ENCODE data around the gene MILR1. TPM values are rescaled to one million over a fixed set of nuclear protein-coding genes. Genes with fewer than 3 reads are reported as not detected.
A peak's percentile ranks its signal among the peaks of the same experiment; 100 is the strongest.

The MILR1 gene
- total RNA-seq, 1 donor from 2014 or later = 1.9 TPM

GRCh38 chr17:64410750-64411490 lies 38.0 kb upstream of the MILR1 start:
- H3K4me1 ChIP-seq (ENCODE audit: insufficient read depth, low read length) = peaks cover 6% of the 10 kb centered on the region
- H2AFZ ChIP-seq (ENCODE audit: low read depth, low read length) = no peak overlapping the region
- no peaks in the 10 kb centered on the region for H3K36me3 ChIP-seq (ENCODE audit: insufficient read depth, low read length)
- Mint-ChIP-seq H3K4me3 (ENCODE audit: unreplicated experiment) (no peak overlapping the region), H3K27me3 (ENCODE audit: low read depth, unreplicated experiment) (peaks cover 4% of the 10 kb centered on the region), H3K36me3 (ENCODE audit: low read depth, unreplicated experiment) (no peaks in the 10 kb centered on the region), H3K4me1 (ENCODE audit: low read depth, unreplicated experiment) (peaks cover 8% of the 10 kb centered on the region), H3K27ac (ENCODE audit: unreplicated experiment) (no peak overlapping the region), H3K9me3 (ENCODE audit: unreplicated experiment) (no peaks in the 10 kb centered on the region)
- no peak for TF ChIP-seq CTCF (IDR thresholded peaks at IDR 0.05; ENCODE audit: insufficient read depth, low read depth, low read length)
- no peak overlapping the region for H3K4me2 ChIP-seq (ENCODE audit: low read length)
- no peaks in the 10 kb centered on the region for H4K20me1 ChIP-seq (ENCODE audit: insufficient read depth, low read length)
- H3K9me3 ChIP-seq (ENCODE audit: insufficient read depth, low read depth, low read length) = no peaks in the 10 kb centered on the region
- no peaks in the 10 kb centered on the region for H3K79me2 ChIP-seq (ENCODE audit: insufficient read depth, low read length)
- H3K27ac ChIP-seq (ENCODE audit: low read depth, low read length) = no peak overlapping the region
- no peak overlapping the region for H3K9ac ChIP-seq (ENCODE audit: low read length)
- H3K27me3 ChIP-seq (ENCODE audit: insufficient read depth, low read length) = no peaks in the 10 kb centered on the region
- DNase-seq (ENCODE audit: low read depth) (no peak), FAIRE-seq (no peak)
- no peak overlapping the region for H3K4me3 ChIP-seq (ENCODE audit: insufficient read depth, low read depth, low read length)

GRCh38 chr17:64411999-64412771 lies 36.7 kb upstream of the MILR1 start:
- H3K36me3 Mint-ChIP-seq (ENCODE audit: low read depth, unreplicated experiment) = no peaks in the 10 kb centered on the region
- Histone ChIP-seq H3K9ac (ENCODE audit: low read length) (peak overlapping the region; percentile 42), H3K4me2 (ENCODE audit: low read length) (peak overlapping the region; percentile 83)

More at GRCh38 chr17:64411999-64412771, 36.7 kb upstream of the MILR1 start:
- no peak for TF ChIP-seq CTCF (IDR thresholded peaks at IDR 0.05; ENCODE audit: insufficient read depth, low read depth, low read length)
- no peak for TF ChIP-seq EZH2 (IDR thresholded peaks at IDR 0.05; ENCODE audit: insufficient read depth, low read length)
- H3K27me3 Mint-ChIP-seq (ENCODE audit: low read depth, unreplicated experiment) = peaks cover 1% of the 10 kb centered on the region
- peaks cover 8% of the 10 kb centered on the region for H3K4me1 Mint-ChIP-seq (ENCODE audit: low read depth, unreplicated experiment)
- no peak overlapping the region for H3K27ac Mint-ChIP-seq (ENCODE audit: unreplicated experiment)
- Histone ChIP-seq H3K4me1 (ENCODE audit: insufficient read depth, low read length) (peaks cover 6% of the 10 kb centered on the region), H3K79me2 (ENCODE audit: insufficient read depth, low read length) (no peaks in the 10 kb centered on the region), H3K9me3 (ENCODE audit: insufficient read depth, low read depth, low read length) (no peaks in the 10 kb centered on the region), H2AFZ (ENCODE audit: low read depth, low read length) (peak overlapping the region; percentile 75), H3K27ac (ENCODE audit: low read depth, low read length) (no peak overlapping the region), H3K27me3 (ENCODE audit: insufficient read depth, low read length) (peaks cover 6% of the 10 kb centered on the region), H4K20me1 (ENCODE audit: insufficient read depth, low read length) (no peaks in the 10 kb centered on the region), H3K4me3 (ENCODE audit: insufficient read depth, low read depth, low read length) (peak overlapping the region; percentile 48), H3K36me3 (ENCODE audit: insufficient read depth, low read length) (no peaks in the 10 kb centered on the region)
- FAIRE-seq (no peak), DNase-seq (ENCODE audit: low read depth) (peak; percentile 48)
- no peaks in the 10 kb centered on the region for H3K9me3 Mint-ChIP-seq (ENCODE audit: unreplicated experiment)
- peak overlapping the region; percentile 7 for H3K4me3 Mint-ChIP-seq (ENCODE audit: unreplicated experiment)
